Measurements from ENCODE around the gene MMP2. TPM values are rescaled to one million over a fixed set of nuclear protein-coding genes. Genes with fewer than 3 reads are reported as not detected.

The MMP2 gene
- total and polyA plus RNA-seq, 4 experiments from 2014 or later, result 0.55 to 0.84 TPM; not detected in 2

GRCh38 chr16:55515111-55515510, 36.1 kb downstream of the MMP2 start:
- no peak for DNase-seq
- Mint-ChIP-seq H3K27me3 (peaks cover 12 to 13% of the 10 kb centered on the region in 2 donors), H3K27ac (no peak overlapping the region)

GRCh38 chr16:55521792-55522191, 42.8 kb downstream of the MMP2 start:
- Histone ChIP-seq H3K27ac (ENCODE audit: low read depth, low read length) (no peak overlapping the region), H3K4me1 (ENCODE audit: insufficient read depth, low read length) (no peaks in the 10 kb centered on the region), H3K4me3 (ENCODE audit: low read length in 2 of 2) (no peak overlapping the region), H3K27me3 (ENCODE audit: insufficient read depth, low read length) (no peaks in the 10 kb centered on the region), H3K9me3 (ENCODE audit: control insufficient read depth in 1 of 2, low read length in 2 of 2) (no peaks in the 10 kb centered on the region), H3K36me3 (ENCODE audit: insufficient read depth, low read length) (no peaks in the 10 kb centered on the region)
- H3K4me1 Mint-ChIP-seq, result no peaks in the 10 kb centered on the region
- no peaks in the 10 kb centered on the region for H3K27me3 Mint-ChIP-seq
- intact Hi-C loops (cut with micrococcal nuclease), result no loop called here
- ChIA-PET POLR2A (ENCODE audit: partially characterized antibody) (no interaction called here), CTCF (ENCODE audit: partially characterized antibody) (no interaction called here)
- H3K27ac Mint-ChIP-seq, result no peak overlapping the region
- H3K4me3 Mint-ChIP-seq, result no peak overlapping the region
- no peaks in the 10 kb centered on the region for H3K36me3 Mint-ChIP-seq
- DNase-seq, result no peak
- peaks cover 0 to 15% (median 9%) of the 10 kb centered on the region in 8 donors for H3K9me3 Mint-ChIP-seq

More at GRCh38 chr16:55515111-55515510, 36.1 kb downstream of the MMP2 start:
- Mint-ChIP-seq H3K4me1 (no peaks in the 10 kb centered on the region), H3K9me3 (peaks cover 0 to 24% (median 19%) of the 10 kb centered on the region in 8 donors), H3K36me3 (no peaks in the 10 kb centered on the region), H3K4me3 (no peak overlapping the region)
- POLR2A ChIA-PET (ENCODE audit: partially characterized antibody), result no interaction called here
- Histone ChIP-seq H3K27me3 (ENCODE audit: insufficient read depth, low read length) (peaks cover under 1% of the 10 kb centered on the region), H3K4me1 (ENCODE audit: insufficient read depth, low read length) (no peaks in the 10 kb centered on the region), H3K9me3 (ENCODE audit: control insufficient read depth in 1 of 2, low read length in 2 of 2) (no peaks in the 10 kb centered on the region), H3K36me3 (ENCODE audit: insufficient read depth, low read length) (no peaks in the 10 kb centered on the region), H3K27ac (ENCODE audit: low read depth, low read length) (no peak overlapping the region), H3K4me3 (ENCODE audit: low read length in 2 of 2) (no peak overlapping the region)
- CTCF ChIA-PET (ENCODE audit: partially characterized antibody), result interaction anchor here (1.8 kb wide), 1 partner anchor 50 kb away, joined by 9 read pairs; no protein-coding TSS in a partner anchor
- intact Hi-C loops (cut with micrococcal nuclease), result no loop called here

GRCh38 chr16:55526441-55526840, 47.4 kb downstream of the MMP2 start:
- intact Hi-C loops (cut with micrococcal nuclease), result no loop called here
- ChIA-PET POLR2A (ENCODE audit: partially characterized antibody) (interaction anchor here (0.6 kb wide), 1 partner anchor 12 kb away, joined by 4 read pairs; no protein-coding TSS in a partner anchor), CTCF (ENCODE audit: partially characterized antibody) (no interaction called here)
- H3K27me3 ChIP-seq (ENCODE audit: insufficient read depth, low read length), result no peaks in the 10 kb centered on the region
- H3K9me3 Mint-ChIP-seq, result peaks cover 0 to 11% (median 8%) of the 10 kb centered on the region in 8 donors
- H3K27ac Mint-ChIP-seq, result no peak overlapping the region
- H3K4me3 Mint-ChIP-seq, result no peak overlapping the region
- H3K36me3 ChIP-seq (ENCODE audit: insufficient read depth, low read length), result no peaks in the 10 kb centered on the region
- H3K4me1 ChIP-seq (ENCODE audit: insufficient read depth, low read length), result no peaks in the 10 kb centered on the region
- H3K4me1 Mint-ChIP-seq, result no peaks in the 10 kb centered on the region
- no peak for DNase-seq
- no peaks in the 10 kb centered on the region for H3K36me3 Mint-ChIP-seq
- H3K27me3 Mint-ChIP-seq, result peaks cover 2 to 4% of the 10 kb centered on the region in 2 donors
- H3K9me3 ChIP-seq (ENCODE audit: control insufficient read depth in 1 of 2, low read length in 2 of 2), result no peaks in the 10 kb centered on the region
- H3K27ac ChIP-seq (ENCODE audit: low read depth, low read length), result no peak overlapping the region
- H3K4me3 ChIP-seq (ENCODE audit: low read length in 2 of 2), result no peak overlapping the region

- Histone ChIP-seq H3K27me3 (ENCODE audit: insufficient read depth, low read length) (no peaks in the 10 kb centered on the region), H3K36me3 (ENCODE audit: insufficient read depth, low read length) (no peaks in the 10 kb centered on the region), H3K4me1 (ENCODE audit: insufficient read depth, low read length) (no peaks in the 10 kb centered on the region), H3K27ac (ENCODE audit: low read depth, low read length) (no peak overlapping the region), H3K9me3 (ENCODE audit: control insufficient read depth in 1 of 2, low read length in 2 of 2) (no peaks in the 10 kb centered on the region), H3K4me3 (ENCODE audit: low read length in 2 of 2) (no peak overlapping the region)
- intact Hi-C loops (cut with micrococcal nuclease), result no loop called here
- no peaks in the 10 kb centered on the region for H3K36me3 Mint-ChIP-seq
- H3K27me3 Mint-ChIP-seq, result peaks cover 3 to 4% of the 10 kb centered on the region in 2 donors
- no peak overlapping the region for H3K27ac Mint-ChIP-seq
- H3K9me3 Mint-ChIP-seq, result no peaks in the 10 kb centered on the region
- ChIA-PET CTCF (ENCODE audit: partially characterized antibody) (interaction anchor here (1.0 to 1.4 kb wide), 3 partner anchors 14 to 314 kb away, joined by 3 to 4 read pairs (median 3); no protein-coding TSS in a partner anchor), POLR2A (ENCODE audit: partially characterized antibody) (no interaction called here)
- H3K4me3 Mint-ChIP-seq, result no peak overlapping the region
- DNase-seq, result no peak
- no peaks in the 10 kb centered on the region for H3K4me1 Mint-ChIP-seq
These were observed 48.9 kb downstream of the MMP2 start for GRCh38 chr16:55527885-55528284.

GRCh38 chr16:55529018-55529417, 50.0 kb downstream of the MMP2 start:
- CTCF ChIA-PET (ENCODE audit: partially characterized antibody), result interaction anchor here (1.4 kb wide), 1 partner anchor 64 kb away, joined by 4 read pairs; no protein-coding TSS in a partner anchor
- no peak overlapping the region for H3K27ac ChIP-seq (ENCODE audit: low read depth, low read length)
- H3K27me3 Mint-ChIP-seq, result peaks cover 3 to 4% of the 10 kb centered on the region in 2 donors
- no peaks in the 10 kb centered on the region for H3K27me3 ChIP-seq (ENCODE audit: insufficient read depth, low read length)
- H3K4me1 Mint-ChIP-seq, result no peaks in the 10 kb centered on the region
- POLR2A ChIA-PET (ENCODE audit: partially characterized antibody), result no interaction called here
- intact Hi-C loops (cut with micrococcal nuclease), result no loop called here
- H3K27ac Mint-ChIP-seq, result no peak overlapping the region
- H3K4me1 ChIP-seq (ENCODE audit: insufficient read depth, low read length), result no peaks in the 10 kb centered on the region
- no peaks in the 10 kb centered on the region for H3K9me3 Mint-ChIP-seq
- no peaks in the 10 kb centered on the region for H3K36me3 ChIP-seq (ENCODE audit: insufficient read depth, low read length)
- no peaks in the 10 kb centered on the region for H3K9me3 ChIP-seq (ENCODE audit: control insufficient read depth in 1 of 2, low read length in 2 of 2)
- H3K4me3 ChIP-seq (ENCODE audit: low read length in 2 of 2), result no peak overlapping the region
- no peaks in the 10 kb centered on the region for H3K36me3 Mint-ChIP-seq
- H3K4me3 Mint-ChIP-seq, result no peak overlapping the region
- DNase-seq, result no peak

GRCh38 chr16:55530316-55530856, 51.4 kb downstream of the MMP2 start:
- Histone ChIP-seq H3K27ac (ENCODE audit: low read depth, low read length) (no peak overlapping the region), H3K4me1 (ENCODE audit: insufficient read depth, low read length) (no peaks in the 10 kb centered on the region), H3K27me3 (ENCODE audit: insufficient read depth, low read length) (no peaks in the 10 kb centered on the region), H3K9me3 (ENCODE audit: control insufficient read depth in 1 of 2, low read length in 2 of 2) (no peaks in the 10 kb centered on the region), H3K4me3 (ENCODE audit: low read length in 2 of 2) (no peak overlapping the region), H3K36me3 (ENCODE audit: insufficient read depth, low read length) (no peaks in the 10 kb centered on the region)
- DNase-seq, result no peak
- Mint-ChIP-seq H3K27me3 (peaks cover 3 to 4% of the 10 kb centered on the region in 2 donors), H3K36me3 (no peaks in the 10 kb centered on the region), H3K27ac (no peak overlapping the region), H3K4me1 (no peaks in the 10 kb centered on the region), H3K4me3 (no peak overlapping the region), H3K9me3 (no peaks in the 10 kb centered on the region)
- intact Hi-C loops (cut with micrococcal nuclease), result no loop called here
- ChIA-PET CTCF (ENCODE audit: partially characterized antibody) (no interaction called here), POLR2A (ENCODE audit: partially characterized antibody) (no interaction called here)

- no peaks in the 10 kb centered on the region for H3K4me1 ChIP-seq (ENCODE audit: insufficient read depth, low read length)
- no peaks in the 10 kb centered on the region for H3K36me3 ChIP-seq (ENCODE audit: insufficient read depth, low read length)
- CTCF ChIA-PET (ENCODE audit: partially characterized antibody), result no interaction called here
- H3K4me1 Mint-ChIP-seq, result no peaks in the 10 kb centered on the region
- no peaks in the 10 kb centered on the region for H3K9me3 ChIP-seq (ENCODE audit: control insufficient read depth in 1 of 2, low read length in 2 of 2)
- H3K4me3 ChIP-seq (ENCODE audit: low read length in 2 of 2), result no peak overlapping the region
- no peak overlapping the region for H3K27ac Mint-ChIP-seq
- H3K27me3 Mint-ChIP-seq, result peaks cover 4 to 5% of the 10 kb centered on the region in 2 donors
- no peaks in the 10 kb centered on the region for H3K9me3 Mint-ChIP-seq
- H3K27me3 ChIP-seq (ENCODE audit: insufficient read depth, low read length), result no peaks in the 10 kb centered on the region
- H3K27ac ChIP-seq (ENCODE audit: low read depth, low read length), result no peak overlapping the region
- H3K4me3 Mint-ChIP-seq, result no peak overlapping the region
- intact Hi-C loops (cut with micrococcal nuclease), result no loop called here
- POLR2A ChIA-PET (ENCODE audit: partially characterized antibody), result no interaction called here
- no peak for DNase-seq
- no peaks in the 10 kb centered on the region for H3K36me3 Mint-ChIP-seq
These were observed 53.2 kb downstream of the MMP2 start for GRCh38 chr16:55532227-55532626.

Data from CD4-positive, alpha-beta memory T cell (primary cell).